H1 (cell line): Measurements from ENCODE around the gene SOX6. TPM values are rescaled to one million over a fixed set of nuclear protein-coding genes. Genes with fewer than 3 reads are reported as not detected.

Experiments used
- CTCF ChIA-PET: fragments of 300-600 bp; sonication (Branson Sonifier 250); formaldehyde crosslinking; loops from one replicate; lab custom pipeline; 2021; ENCODE audit not compliant: partially characterized antibody; lab: Charles Lee
- POLR2A ChIA-PET: fragments of 300-600 bp; sonication (Branson Sonifier 250); formaldehyde crosslinking; loops from one replicate; lab custom pipeline; 2021; ENCODE audit warnings: inconsistent platforms; ENCODE audit not compliant: partially characterized antibody; lab: Charles Lee
- DNase-seq, 2 experiments: peaks; one replicate each; pipeline versions ENCODE4 v3.0.0 to v3.0.0-alpha.2; 2010 to 2022; ENCODE audit warnings: low spot score in 2 of 2, low read depth in 1 of 2, mixed read lengths in 1 of 2
- FAIRE-seq: peaks from 2 replicates; lab custom pipeline; 2011; peaks lifted over from hg19 to GRCh38; lab: Jason Lieb, UNC
- H2AFZ ChIP-seq: 2 replicates; pipeline ENCODE4 v1.8.1; 2012; ENCODE audit warnings: low read length, inconsistent platforms
- H2AK5ac ChIP-seq: 2 replicates; pipeline ENCODE4 v1.6.1; 2013; ENCODE audit warnings: low read depth, low read length
- H2BK120ac ChIP-seq: replicated peaks from 2 replicates; pipeline ENCODE3; 2013; ENCODE audit warnings: low read depth, low read length, inconsistent platforms
- H2BK12ac ChIP-seq: 2 replicates; pipeline ENCODE4 v1.6.1; 2013; ENCODE audit warnings: low read depth, low read length
- H2BK15ac ChIP-seq: 2 replicates; pipeline ENCODE4 v1.6.1; 2013; ENCODE audit warnings: low read length
- H2BK20ac ChIP-seq: 2 replicates; pipeline ENCODE4 v1.6.1; 2013; ENCODE audit warnings: low read length
- H2BK5ac ChIP-seq: 2 replicates; pipeline ENCODE4 v1.6.1; 2013; ENCODE audit warnings: low read depth, low read length
- H3K14ac ChIP-seq: 2 replicates; pipeline ENCODE4 v1.6.1; 2013; ENCODE audit warnings: inconsistent platforms; ENCODE audit not compliant: insufficient read length
- H3K18ac ChIP-seq: 2 replicates; pipeline ENCODE4 v1.6.1; 2013; ENCODE audit warnings: low read length; ENCODE audit errors: extremely low read depth
- H3K23ac ChIP-seq: 2 replicates; pipeline ENCODE4 v1.6.1; 2013; ENCODE audit warnings: inconsistent platforms; ENCODE audit not compliant: insufficient read length
- H3K23me2 ChIP-seq: 2 replicates; pipeline ENCODE4 v1.6.1; 2013; ENCODE audit warnings: low read depth, low read length
- H3K27ac ChIP-seq: 2 replicates; pipeline ENCODE4 v1.6.1; 2011; ENCODE audit warnings: low read depth, low read length, inconsistent platforms
- H3K27me3 ChIP-seq, 4 experiments: replicated peaks in 1 of 4; 1 replicate in 1 of 4; 2 replicates in 3 of 4; pipeline versions ENCODE4 v1.6.1 to v1.8.1; 2011 to 2013; ENCODE audit warnings: low read length in 3 of 4, mild to moderate bottlenecking in 3 of 4, inconsistent platforms in 2 of 4, mixed read lengths in 2 of 4, moderate library complexity in 1 of 4; ENCODE audit not compliant: control insufficient read depth in 3 of 4, insufficient read depth in 3 of 4; ENCODE audit errors: extremely low read depth in 1 of 4
- H3K36me3 ChIP-seq, 4 experiments: 2 replicates each; pipeline versions ENCODE4 v1.6.1 to v1.8.1; 2011 to 2013; ENCODE audit warnings: mild to moderate bottlenecking in 4 of 4, low read length in 3 of 4, moderate library complexity in 2 of 4, control low read depth in 1 of 4, inconsistent platforms in 1 of 4; ENCODE audit not compliant: insufficient read depth in 4 of 4, control insufficient read depth in 2 of 4
- H3K4ac ChIP-seq: replicated peaks from 2 replicates; pipeline ENCODE3; 2013; ENCODE audit warnings: low read length, low read depth, mixed read lengths, inconsistent platforms; ENCODE audit not compliant: insufficient read length
- H3K4me1 ChIP-seq, 4 experiments: replicated peaks in 1 of 4; 1 replicate in 1 of 4; 2 replicates in 3 of 4; pipeline versions ENCODE4 v1.6.1 to v1.8.1; 2011 to 2013; ENCODE audit warnings: low read length in 3 of 4, inconsistent platforms in 2 of 4, mixed read lengths in 1 of 4; ENCODE audit not compliant: insufficient read depth in 4 of 4, control insufficient read depth in 3 of 4
- H3K4me2 ChIP-seq, 2 experiments: 2 replicates each; pipeline versions ENCODE4 v1.6.1 to v1.8.1; 2011 to 2013; ENCODE audit warnings: low read depth in 2 of 2, low read length in 2 of 2, control low read depth in 1 of 2, inconsistent platforms in 1 of 2, mild to moderate bottlenecking in 1 of 2; ENCODE audit not compliant: insufficient read depth in 1 of 2
- H3K4me3 ChIP-seq, 4 experiments: fragments of 200-600, 300-600 bp in 1 of 4; sonication (generic), shearing (Covaris generic), sonication (Bioruptor Twin) in 1 of 4; 2 replicates each; pipeline versions ENCODE4 v1.5.1 to v1.8.1; 2011 to 2016; ENCODE audit warnings: low read length in 4 of 4, low read depth in 3 of 4, control low read depth in 2 of 4, inconsistent platforms in 2 of 4, mild to moderate bottlenecking in 2 of 4, mixed read lengths in 1 of 4, moderate library complexity in 1 of 4; ENCODE audit not compliant: insufficient read depth in 2 of 4; ENCODE audit errors: extremely low read depth in 1 of 4
- H3K56ac ChIP-seq: replicated peaks from 2 replicates; pipeline ENCODE3; 2013; ENCODE audit warnings: low read depth, mild to moderate bottlenecking, mixed read lengths, low read length, inconsistent platforms; ENCODE audit not compliant: insufficient read length
- H3K79me1 ChIP-seq: 2 replicates; pipeline ENCODE4 v1.6.1; 2013; ENCODE audit warnings: low read depth, low read length, control low read depth
- H3K79me2 ChIP-seq, 2 experiments: 2 replicates each; pipeline versions ENCODE4 v1.6.1 to v1.8.1; 2012 to 2013; ENCODE audit warnings: low read length in 2 of 2, mild to moderate bottlenecking in 2 of 2, inconsistent platforms in 1 of 2; ENCODE audit not compliant: insufficient read depth in 2 of 2, control insufficient read depth in 1 of 2
- H3K9ac ChIP-seq, 4 experiments: replicated peaks in 1 of 4; 1 replicate in 1 of 4; 2 replicates in 3 of 4; pipeline versions ENCODE4 v1.6.1 to v1.8.1; 2011 to 2013; ENCODE audit warnings: low read depth in 3 of 4, low read length in 3 of 4, control low read depth in 2 of 4, mild to moderate bottlenecking in 2 of 4, moderate library complexity in 2 of 4, inconsistent platforms in 1 of 4; ENCODE audit errors: extremely low read depth in 1 of 4
- H3K9me3 ChIP-seq, 2 experiments: 2 replicates each; pipeline versions ENCODE4 v1.6.1 to v1.8.1; 2012 to 2013; ENCODE audit warnings: mild to moderate bottlenecking in 2 of 2, moderate library complexity in 2 of 2, control low read depth in 1 of 2, inconsistent platforms in 1 of 2, low read depth in 1 of 2, low read length in 1 of 2, mixed read lengths in 1 of 2; ENCODE audit not compliant: insufficient read depth in 2 of 2
- H4K20me1 ChIP-seq, 2 experiments: replicated peaks in 1 of 2; 2 replicates each; pipeline versions ENCODE3 to v1.8.1; 2011 to 2013; ENCODE audit warnings: inconsistent platforms in 2 of 2, low read length in 2 of 2, mild to moderate bottlenecking in 1 of 2; ENCODE audit not compliant: insufficient read depth in 2 of 2, control insufficient read depth in 1 of 2
- H4K5ac ChIP-seq: 2 replicates; pipeline ENCODE4 v1.6.1; 2013; ENCODE audit warnings: low read length, low read depth, mixed read lengths, inconsistent platforms; ENCODE audit not compliant: insufficient read length
- H4K8ac ChIP-seq: 2 replicates; pipeline ENCODE4 v1.8.0; 2013; ENCODE audit warnings: mild to moderate bottlenecking, moderate library complexity, low read length, inconsistent platforms; ENCODE audit not compliant: insufficient read depth; ENCODE audit errors: extremely low read depth
- H4K91ac ChIP-seq: replicated peaks from 2 replicates; pipeline ENCODE3; 2013; ENCODE audit warnings: low read length, mixed read lengths, inconsistent platforms; ENCODE audit not compliant: insufficient read length
- ASH2L ChIP-seq: fragments of 200-600, 300-600 bp; sonication (generic); IDR thresholded peaks from one replicate; pipeline ENCODE4 v1.7.1; 2017; ENCODE audit warnings: low read length
- HDAC6 ChIP-seq: IDR thresholded peaks from one replicate; pipeline ENCODE4 v1.7.1; 2012; ENCODE audit warnings: low read depth, mild to moderate bottlenecking, inconsistent platforms, low read length, moderate library complexity
- WGBS, 2 experiments: shearing (Covaris generic) in 1 of 2; methylation state at CpG; one replicate each; pipeline versions ENCODE4 v1.1.6 to v1.1.7; 2013 to 2015; ENCODE audit warnings: low lambda C conversion rate in 2 of 2, mixed read lengths in 2 of 2, inconsistent platforms in 1 of 2, low coverage in 1 of 2, missing lambda C conversion rate in 1 of 2; ENCODE audit not compliant: insufficient replicate concordance in 2 of 2, insufficient coverage in 1 of 2, insufficient read length in 1 of 2; ENCODE audit errors: extremely low coverage in 1 of 2, missing lambda C conversion rate in 1 of 2; 5-methylcytosine and 5-hydroxymethylcytosine counted together
- polyA plus RNA-seq, 7 experiments: library from polyadenylated mRNA; depleted of rRNA in 3 of 7; stranded (reverse) in 5 of 7; unstranded in 2 of 7; fragments of >200 nt in 5 of 7; fragments of 200-250 nt in 2 of 7; gene quantifications; 1 replicate in 5 of 7; 2 replicates in 1 of 7; 4 replicates in 1 of 7; pipeline versions ENCODE4 v1.2.1 to v1.2.3, GENCODE V29; 2011 to 2013; ENCODE audit warnings: missing spikeins in 2 of 7, mixed read lengths in 2 of 7
- total RNA-seq: library from RNA; stranded (reverse); fragmentation: NEBNext Ultra II Directional; extraction: Animal tissue kit (Norgen Biotek cat#: 25700); gene quantifications from 2 replicates; pipeline ENCODE4 v1.2.1, GENCODE V29; 2021

The SOX6 gene
- total and polyA plus RNA-seq, 2 of the 8 experiments (the other 6 are each of a cell fraction or from before 2014, with no cell fraction given), result 0.09 TPM; not detected in 1

DNA sequence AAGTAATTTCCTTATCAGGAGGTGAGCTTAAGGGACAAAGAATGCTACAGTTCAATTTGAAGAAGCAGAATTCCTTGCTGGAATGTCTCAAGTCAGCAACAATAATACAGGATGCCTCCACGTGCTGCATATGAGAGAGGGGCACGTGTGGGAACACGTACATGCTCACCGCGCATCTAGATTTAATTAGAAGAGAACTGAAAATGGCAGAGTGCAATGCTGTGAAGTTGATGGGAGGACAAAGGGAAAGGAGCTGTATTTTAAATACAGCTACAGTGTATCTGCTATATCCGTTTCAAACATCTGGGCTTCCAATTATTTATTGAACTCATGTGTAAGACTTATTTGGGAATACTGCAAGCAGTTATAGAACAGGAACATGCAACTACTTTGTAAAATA is 328.7 kb downstream of the SOX6 start:
- POLR2A ChIA-PET, result no interaction called here
- Histone ChIP-seq H3K14ac (no peak overlapping the region), H3K36me3 (no peaks in the 10 kb centered on the region), H4K20me1 (no peaks in the 10 kb centered on the region), H4K8ac (no peak overlapping the region), H3K79me2 (no peaks in the 10 kb centered on the region), H3K56ac (no peak overlapping the region), H2AK5ac (no peak overlapping the region), H4K91ac (no peak overlapping the region), H3K27ac (no peak overlapping the region), H3K4ac (no peak overlapping the region), H2BK15ac (no peak overlapping the region), H3K23ac (no peak overlapping the region), H3K9ac (no peak overlapping the region), H3K4me3 (no peak overlapping the region), H3K4me2 (no peak overlapping the region), H3K27me3 (no peaks in the 10 kb centered on the region), H3K9me3 (no peaks in the 10 kb centered on the region), H2BK12ac (no peak overlapping the region), H2AFZ (no peak overlapping the region), H3K23me2 (no peaks in the 10 kb centered on the region; the same call in none of the 2 replicates), H2BK20ac (no peak overlapping the region), H3K4me1 (no peaks in the 10 kb centered on the region), H2BK120ac (no peak overlapping the region), H3K79me1 (no peaks in the 10 kb centered on the region), H4K5ac (no peak overlapping the region), H3K18ac (no peak overlapping the region), H2BK5ac (no peak overlapping the region)
- FAIRE-seq (no peak), DNase-seq (no peak)
- 91% methylated on average over 6 of the region's 6 CpGs; no CpG with 5 or more reads in 1 of the 2 experiments for WGBS, 2 experiments
- TF ChIP-seq HDAC6, result no peak
- no peak for TF ChIP-seq ASH2L
- CTCF ChIA-PET, result no interaction called here
